ENCODE measurements around the gene BCL2L12.

BCL2L12 gene

DNA sequence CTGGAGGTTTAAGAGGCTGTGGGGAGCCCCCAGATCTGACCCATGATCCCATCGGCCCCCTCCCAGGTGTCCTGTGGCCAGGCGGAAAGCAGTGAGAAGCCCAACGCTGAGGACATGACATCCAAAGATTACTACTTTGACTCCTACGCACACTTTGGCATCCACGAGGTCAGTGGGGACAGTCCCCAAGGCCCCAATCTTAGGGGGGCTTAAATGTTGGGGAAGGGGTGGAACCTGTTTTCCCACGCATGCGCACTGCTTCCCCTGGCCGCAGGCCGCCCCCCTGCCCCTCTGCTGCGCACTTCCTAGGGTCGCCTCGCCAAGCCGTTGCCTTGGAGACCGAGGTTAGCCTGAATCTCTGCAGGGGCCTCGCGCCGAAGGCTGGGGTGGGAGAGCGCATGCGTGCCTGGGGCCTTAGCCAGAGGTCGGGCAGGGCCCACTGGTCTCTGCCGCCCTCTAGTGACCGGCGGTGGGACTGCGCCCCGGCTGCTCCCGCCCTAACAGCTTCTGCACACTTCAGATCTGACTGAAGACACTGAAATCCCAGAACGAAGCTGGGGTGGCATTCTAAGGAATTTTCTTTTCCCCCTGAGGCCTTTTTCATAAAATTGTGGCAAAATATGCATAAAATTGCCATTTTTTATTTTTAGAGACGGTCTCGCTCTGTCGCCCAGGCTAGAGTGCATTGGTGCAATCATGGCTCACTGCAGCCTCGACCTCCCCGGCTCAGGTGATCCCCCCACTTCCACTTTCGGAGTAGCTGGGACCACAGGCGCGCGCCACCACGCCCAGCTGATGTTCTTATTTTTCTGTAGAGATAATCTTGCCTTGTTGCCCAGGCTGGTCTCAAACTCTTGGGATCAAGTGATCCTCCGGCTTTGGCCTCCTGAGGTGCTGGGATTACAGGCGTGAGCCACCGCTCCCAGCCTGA, 15.0 kb downstream of the BCL2L12 start:
- TF ChIP-seq GATA3 (IDR thresholded peaks at IDR 0.05; ENCODE audit: low read depth, low read length) (no peak), GATA2 (IDR thresholded peaks at IDR 0.05; ENCODE audit: low read depth, low read length) (no peak)

DNA sequence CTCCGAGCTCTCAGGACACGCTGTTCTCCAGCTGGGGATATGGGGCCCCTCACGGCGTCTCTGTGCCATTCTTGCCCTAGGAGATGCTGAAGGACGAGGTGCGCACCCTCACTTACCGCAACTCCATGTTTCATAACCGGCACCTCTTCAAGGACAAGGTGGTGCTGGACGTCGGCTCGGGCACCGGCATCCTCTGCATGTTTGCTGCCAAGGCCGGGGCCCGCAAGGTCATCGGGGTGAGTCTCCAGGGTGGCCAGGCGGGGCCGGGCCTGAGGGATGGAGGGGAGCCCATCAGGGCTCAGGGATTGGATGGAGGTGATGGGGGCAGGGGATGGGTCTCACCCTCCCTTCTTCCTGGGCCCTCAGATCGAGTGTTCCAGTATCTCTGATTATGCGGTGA, 16.1 kb downstream of the BCL2L12 start:
- no peak for TF ChIP-seq GATA2 (IDR thresholded peaks at IDR 0.05; ENCODE audit: low read depth, low read length)
- no peak for TF ChIP-seq GATA3 (IDR thresholded peaks at IDR 0.05; ENCODE audit: low read depth, low read length)

DNA sequence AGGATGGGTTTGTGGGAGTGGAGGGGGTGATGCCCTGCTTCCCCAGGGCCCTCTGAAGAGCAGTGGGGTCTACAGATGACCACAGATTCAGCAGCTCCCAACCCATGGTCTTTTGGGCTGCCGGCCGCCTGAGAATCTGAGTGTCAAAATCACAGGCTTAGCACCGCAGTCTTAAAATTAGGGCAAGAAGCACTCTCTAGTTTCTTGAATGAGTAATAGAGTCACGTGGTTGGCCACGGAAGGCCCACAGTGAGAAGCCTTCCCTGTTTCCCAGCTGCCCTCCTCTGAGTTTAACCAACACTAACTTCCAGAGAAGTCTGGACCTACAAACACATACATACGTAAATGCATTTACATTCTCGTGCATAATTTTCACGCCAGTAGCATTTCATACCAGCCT, 16.5 kb downstream of the BCL2L12 start:
- TF ChIP-seq GATA2 (IDR thresholded peaks at IDR 0.05; ENCODE audit: low read depth, low read length) (no peak), GATA3 (IDR thresholded peaks at IDR 0.05; ENCODE audit: low read depth, low read length) (no peak)

- TF ChIP-seq GATA2 (IDR thresholded peaks at IDR 0.05; ENCODE audit: low read depth, low read length) (no peak), GATA3 (IDR thresholded peaks at IDR 0.05; ENCODE audit: low read depth, low read length) (no peak)
These were observed 18.1 kb downstream of the BCL2L12 start for GRCh38 chr19:49683814-49684250.

DNA sequence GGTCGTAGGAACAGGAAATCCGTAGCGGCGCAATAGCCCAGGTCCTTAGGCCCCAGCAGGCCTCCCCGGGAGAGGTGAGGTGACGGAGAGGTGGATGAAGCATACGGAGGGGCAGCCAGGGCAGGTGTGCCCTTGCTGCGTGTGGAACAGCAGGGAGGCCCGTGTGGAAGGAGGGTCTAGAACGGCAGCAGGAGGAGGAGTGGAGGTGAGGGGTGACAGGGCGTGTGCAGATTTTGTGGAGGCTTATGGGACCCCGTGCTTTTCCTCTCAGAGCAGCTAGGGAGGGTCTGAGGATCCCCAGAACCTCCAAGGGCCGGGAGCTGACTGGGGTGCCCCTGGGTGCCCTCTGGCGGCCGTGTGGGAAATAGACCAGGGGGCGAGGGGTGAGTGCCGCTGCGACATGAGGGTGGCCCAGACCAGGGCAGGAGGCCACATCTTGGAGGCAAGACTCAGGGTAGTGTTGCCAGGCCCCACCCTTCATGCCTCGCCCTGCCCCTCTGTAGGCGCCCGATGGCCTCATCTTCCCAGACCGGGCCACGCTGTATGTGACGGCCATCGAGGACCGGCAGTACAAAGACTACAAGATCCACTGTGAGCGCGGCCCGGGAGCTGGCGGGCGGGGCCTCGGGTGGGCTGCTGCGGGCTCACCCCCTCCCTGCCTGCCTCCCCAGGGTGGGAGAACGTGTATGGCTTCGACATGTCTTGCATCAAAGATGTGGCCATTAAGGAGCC, 18.7 kb downstream of the BCL2L12 start:
- TF ChIP-seq GATA3 (IDR thresholded peaks at IDR 0.05; ENCODE audit: low read depth, low read length) = no peak
- no peak for TF ChIP-seq GATA2 (IDR thresholded peaks at IDR 0.05; ENCODE audit: low read depth, low read length)

- no peak for TF ChIP-seq GATA3 (IDR thresholded peaks at IDR 0.05; ENCODE audit: low read depth, low read length)
- no peak for TF ChIP-seq GATA2 (IDR thresholded peaks at IDR 0.05; ENCODE audit: low read depth, low read length)
These were observed 19.3 kb downstream of the BCL2L12 start for GRCh38 chr19:49684983-49685553.

DNA sequence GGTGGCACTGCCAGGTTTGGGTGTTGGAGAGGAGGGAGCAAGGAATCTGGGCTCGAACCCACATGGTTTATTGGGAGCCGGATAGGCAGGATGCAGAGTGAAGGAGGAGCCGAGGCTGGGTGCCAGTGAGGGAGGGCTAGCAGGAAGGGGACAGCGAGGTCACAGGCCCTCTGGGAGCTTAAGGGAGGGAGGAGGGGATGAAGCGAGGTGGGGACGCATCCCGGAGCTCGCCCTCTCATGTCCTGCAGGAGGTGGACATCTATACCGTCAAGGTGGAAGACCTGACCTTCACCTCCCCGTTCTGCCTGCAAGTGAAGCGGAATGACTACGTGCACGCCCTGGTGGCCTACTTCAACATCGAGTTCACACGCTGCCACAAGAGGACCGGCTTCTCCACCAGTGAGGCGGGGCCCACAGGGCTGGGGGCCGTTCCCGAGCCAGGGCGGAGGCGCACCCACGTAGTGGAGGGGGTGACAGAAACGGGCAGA, 20.2 kb downstream of the BCL2L12 start:
- no peak for TF ChIP-seq GATA2 (IDR thresholded peaks at IDR 0.05; ENCODE audit: low read depth, low read length)
- TF ChIP-seq GATA3 (IDR thresholded peaks at IDR 0.05; ENCODE audit: low read depth, low read length) = no peak

DNA sequence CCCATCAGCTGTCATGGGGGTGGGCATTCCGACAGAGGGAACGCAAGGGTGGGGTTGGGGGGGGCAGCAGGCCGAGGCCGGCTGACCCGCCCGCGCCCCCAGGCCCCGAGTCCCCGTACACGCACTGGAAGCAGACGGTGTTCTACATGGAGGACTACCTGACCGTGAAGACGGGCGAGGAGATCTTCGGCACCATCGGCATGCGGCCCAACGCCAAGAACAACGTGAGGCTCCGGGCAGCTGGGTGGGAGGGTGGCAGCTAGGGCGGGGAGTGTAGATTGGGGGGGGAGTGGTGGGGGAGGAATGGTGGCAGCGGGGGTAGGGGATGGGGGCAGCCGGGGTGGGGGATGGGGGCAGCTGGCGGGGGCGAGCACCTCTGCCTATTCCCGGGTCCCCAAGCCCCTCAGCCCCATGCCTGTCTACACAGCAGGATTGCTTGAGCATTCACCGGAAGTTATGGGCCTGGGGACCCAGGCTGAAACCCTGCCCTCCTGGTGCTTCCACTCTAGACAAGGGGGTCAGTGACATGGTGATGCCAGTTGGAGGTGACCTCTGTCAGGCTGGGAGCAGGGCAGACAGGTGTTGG, 20.9 kb downstream of the BCL2L12 start:
- no peak for TF ChIP-seq GATA3 (IDR thresholded peaks at IDR 0.05; ENCODE audit: low read depth, low read length)

GRCh38 chr19:49687150-49687549, 21.4 kb downstream of the BCL2L12 start:
- no peak for TF ChIP-seq GATA3 (IDR thresholded peaks at IDR 0.05; ENCODE audit: low read depth, low read length)
- no peak for TF ChIP-seq GATA2 (IDR thresholded peaks at IDR 0.05; ENCODE audit: low read depth, low read length)

GRCh38 chr19:49687566-49688316, 22.0 kb downstream of the BCL2L12 start:
- no peak for TF ChIP-seq GATA2 (IDR thresholded peaks at IDR 0.05; ENCODE audit: low read depth, low read length)
- no peak for TF ChIP-seq GATA3 (IDR thresholded peaks at IDR 0.05; ENCODE audit: low read depth, low read length)

DNA sequence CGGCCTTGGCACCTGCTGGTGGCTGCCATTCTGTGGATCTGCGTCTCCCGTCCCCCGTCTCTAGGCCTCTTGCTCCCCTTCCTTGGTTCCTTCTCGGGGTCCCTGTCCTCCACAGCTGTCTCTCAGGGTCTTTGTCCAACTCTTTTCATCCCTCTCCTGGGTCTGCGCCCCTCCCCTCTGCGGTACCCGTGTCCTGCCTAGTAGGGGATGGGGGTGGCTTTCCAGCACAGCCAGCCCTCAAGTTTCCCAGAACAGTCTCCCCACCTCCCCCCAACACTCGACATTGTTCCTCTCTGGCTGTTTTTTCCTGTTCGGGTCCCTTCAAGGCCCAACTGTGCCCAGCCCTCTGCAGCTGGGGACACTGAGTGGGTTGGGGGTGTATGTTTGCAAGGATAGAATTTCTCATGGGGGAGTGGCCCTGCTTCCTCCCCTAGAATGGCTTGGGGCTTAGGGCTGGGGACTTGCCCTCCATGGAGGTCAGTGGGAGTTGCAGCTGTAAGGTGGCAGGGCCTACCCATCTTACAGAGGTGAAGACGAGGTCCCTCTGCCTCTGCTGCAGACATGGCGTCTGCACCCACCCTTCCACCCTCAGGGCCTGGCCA, 22.9 kb downstream of the BCL2L12 start:
- no peak for TF ChIP-seq GATA3 (IDR thresholded peaks at IDR 0.05; ENCODE audit: low read depth, low read length)
- TF ChIP-seq GATA2 (IDR thresholded peaks at IDR 0.05; ENCODE audit: low read depth, low read length) = no peak

- TF ChIP-seq GATA3 (IDR thresholded peaks at IDR 0.05; ENCODE audit: low read depth, low read length) (no peak), GATA2 (IDR thresholded peaks at IDR 0.05; ENCODE audit: low read depth, low read length) (no peak)
These were observed 23.7 kb downstream of the BCL2L12 start, which contains the start of gene ADM5 for GRCh38 chr19:49689133-49690078. TSS of gene ADM5 (plus strand) at chr19:49689594. CDS start at chr19:49689838, 244 bp downstream.
